IMR-90 (cell line): ENCODE data around the gene LHX1.

Experiments used
- CEBPB ChIP-seq: IDR thresholded peaks from 2 replicates; pipeline ENCODE4 v1.6.1; 2012; ENCODE audit warnings: low read depth, low read length, improper control_type of control experiment
- CTCF ChIP-seq: conservative IDR thresholded peaks from 2 replicates; pipeline ENCODE4 v1.5.1; 2012; ENCODE audit warnings: mild to moderate bottlenecking, low read depth, low read length, improper control_type of control experiment
- ELK1 ChIP-seq: fragments of 150-350 bp; IDR thresholded peaks from 2 replicates; pipeline ENCODE4 v1.6.1; 2016; ENCODE audit warnings: low read depth, mild to moderate bottlenecking, low read length, moderate library complexity, borderline replicate concordance
- FOS ChIP-seq: fragments of 150-350 bp; IDR thresholded peaks from 2 replicates; pipeline ENCODE4 v1.6.1; 2016; ENCODE audit warnings: low read depth, low read length
- POLR2A ChIP-seq: IDR thresholded peaks from 2 replicates; pipeline ENCODE4 v1.6.1; 2012; ENCODE audit warnings: mild to moderate bottlenecking, low read depth, low read length
- RAD21 ChIP-seq: IDR thresholded peaks from 2 replicates; pipeline ENCODE4 v1.6.1; 2012; ENCODE audit warnings: low read length, improper control_type of control experiment
- USF2 ChIP-seq: fragments of 150-350 bp; IDR thresholded peaks from 2 replicates; pipeline ENCODE4 v1.6.1; 2017; ENCODE audit warnings: mild to moderate bottlenecking, antibody characterized with exemption, low read length, low read depth

GRCh38 chr17:36977568-36977967, 40.3 kb downstream of the LHX1 start:
- TF ChIP-seq POLR2A (no peak), CTCF (no peak), USF2 (no peak), FOS (no peak), RAD21 (no peak), CEBPB (no peak), ELK1 (no peak)
